K562 (cell line): ENCODE data around the gene DBNDD1. TPM values are rescaled to one million over a fixed set of nuclear protein-coding genes. Genes with fewer than 3 reads are reported as not detected.

ENCODE experiments used
- ARID2 ChIP-seq: fragments of 450-650 bp; IDR thresholded peaks from 2 replicates; pipeline ENCODE4 v1.6.1; 2017; ENCODE audit warnings: antibody characterized with exemption, mild to moderate bottlenecking
- COPS2 ChIP-seq: fragments of 450-650 bp; conservative IDR thresholded peaks from 2 replicates; pipeline ENCODE4 v1.6.1; 2016; ENCODE audit warnings: mild to moderate bottlenecking, moderate library complexity
- EP300 ChIP-seq: IDR thresholded peaks from 2 replicates; pipeline ENCODE4 v1.6.1; 2012; ENCODE audit warnings: low read length, improper control_type of control experiment
- EZH2 ChIP-seq: IDR thresholded peaks from 2 replicates; pipeline ENCODE4 v1.6.1; 2012; ENCODE audit warnings: low read depth, mild to moderate bottlenecking, inconsistent platforms, low read length, borderline replicate concordance
- GTF2A2 ChIP-seq: IDR thresholded peaks from 2 replicates; pipeline ENCODE4 v1.6.1; 2016; ENCODE audit warnings: mild to moderate bottlenecking, missing genetic modification characterization, missing compliant biosample characterization
- HDAC8 ChIP-seq: fragments of 450-650 bp; IDR thresholded peaks from 2 replicates; pipeline ENCODE4 v1.6.1; 2016; ENCODE audit warnings: mild to moderate bottlenecking, missing genetic modification characterization, moderate library complexity, missing compliant biosample characterization
- HNRNPK ChIP-seq: fragments of 200-400 bp; formaldehyde crosslinking; IDR thresholded peaks from one replicate; pipeline ENCODE4 v1.6.1; 2018; ENCODE audit warnings: mild to moderate bottlenecking, low read depth, low read length; ENCODE audit not compliant: poor library complexity, severe bottlenecking
- KHSRP ChIP-seq: fragments of 450-650 bp; IDR thresholded peaks from 2 replicates; pipeline ENCODE4 v1.6.1; 2017
- MAZ ChIP-seq, 2 experiments: fragments of 450-650 bp in 1 of 2; sonication (generic) in 1 of 2; formaldehyde crosslinking; IDR thresholded peaks in 1 of 2; conservative IDR thresholded peaks in 1 of 2; 2 replicates each; pipeline versions ENCODE4 v1.4.0 to v1.5.0; 2020; ENCODE audit warnings: mild to moderate bottlenecking in 1 of 2, missing genetic modification reagents in 1 of 2
- PHF8 ChIP-seq: fragments of 200-600 bp; sonication (generic); IDR thresholded peaks from 2 replicates; pipeline ENCODE4 v1.6.1; 2012; ENCODE audit warnings: mixed run types, mild to moderate bottlenecking, inconsistent platforms, low read length, moderate library complexity, borderline replicate concordance
- SP1 ChIP-seq: sonication (generic); formaldehyde crosslinking; IDR thresholded peaks from 2 replicates; pipeline ENCODE4 v1.8.1; 2022; ENCODE audit warnings: mild to moderate bottlenecking, missing genetic modification reagents
- SPI1 ChIP-seq: IDR thresholded peaks from 2 replicates; pipeline ENCODE4 v1.6.1; 2011; ENCODE audit warnings: low read depth, low read length, control low read depth, borderline replicate concordance
- SUPT5H ChIP-seq: fragments of 450-650 bp; IDR thresholded peaks from 2 replicates; pipeline ENCODE4 v1.6.1; 2016
- ZBTB33 ChIP-seq: sonication (generic); formaldehyde crosslinking; IDR thresholded peaks from 2 replicates; pipeline ENCODE4 v1.8.1; 2023; ENCODE audit warnings: mild to moderate bottlenecking, missing genetic modification reagents
- ZFP1 ChIP-seq: fragments of 450-650 bp; formaldehyde crosslinking; IDR thresholded peaks from 2 replicates; pipeline ENCODE4 v1.4.0; 2020; ENCODE audit warnings: mild to moderate bottlenecking, mixed read lengths
- ZNF668 ChIP-seq: fragments of 250-450 bp; sonication (Bioruptor Pico); IDR thresholded peaks from 2 replicates; pipeline ENCODE4 v1.8.0; 2022; ENCODE audit warnings: mild to moderate bottlenecking, inconsistent platforms
- ZNF696 ChIP-seq: fragments of 250-450 bp; sonication (Bioruptor Pico); conservative IDR thresholded peaks from 2 replicates; pipeline ENCODE4 v1.4.0; 2020; ENCODE audit warnings: mild to moderate bottlenecking, moderate library complexity
- polyA plus RNA-seq, 8 experiments: library from polyadenylated mRNA; depleted of rRNA in 4 of 8; stranded (reverse) in 5 of 8; unstranded in 3 of 8; fragments of >200 nt; fragmentation: Nextera tagmentation in 2 of 8; fragmentation: Illumina TruSeq in 1 of 8; extraction: Ambion mirVana in 2 of 8; extraction: Trizol in 1 of 8; gene quantifications; 2 replicates each; pipeline versions ENCODE4 v1.2.1 to v1.2.3, GENCODE V29; 2011 to 2014; ENCODE audit warnings: inconsistent platforms in 1 of 8, missing spikeins in 1 of 8
- total RNA-seq, 7 experiments: library from RNA; depleted of rRNA in 6 of 7; stranded (reverse); fragments of >200 nt in 6 of 7; fragmentation: Illumina TruSeq in 2 of 7; extraction: Trizol in 2 of 7; gene quantifications; 2 replicates each; pipeline versions ENCODE4 v1.2.1 to v1.2.3, GENCODE V29; 2011 to 2021; ENCODE audit warnings: low replicate concordance in 1 of 7
- TF ChIP-seq, protein P1 (sequence below): fragments of 450-650 bp; IDR thresholded peaks from 2 replicates; pipeline ENCODE4 v1.6.1; 2018; ENCODE audit not compliant: partially characterized antibody
- TF ChIP-seq, protein P2 (sequence below): fragments of 250-450 bp; sonication (Bioruptor Pico); IDR thresholded peaks from 2 replicates; pipeline ENCODE4 v1.4.0; 2020; ENCODE audit warnings: mild to moderate bottlenecking

The DBNDD1 gene
- total and polyA plus RNA-seq, 9 of the 15 experiments (the other 6 are each of a cell fraction or from before 2014, with no cell fraction given), result 0.55 to 13.0 (median 5.8) TPM

DNA sequence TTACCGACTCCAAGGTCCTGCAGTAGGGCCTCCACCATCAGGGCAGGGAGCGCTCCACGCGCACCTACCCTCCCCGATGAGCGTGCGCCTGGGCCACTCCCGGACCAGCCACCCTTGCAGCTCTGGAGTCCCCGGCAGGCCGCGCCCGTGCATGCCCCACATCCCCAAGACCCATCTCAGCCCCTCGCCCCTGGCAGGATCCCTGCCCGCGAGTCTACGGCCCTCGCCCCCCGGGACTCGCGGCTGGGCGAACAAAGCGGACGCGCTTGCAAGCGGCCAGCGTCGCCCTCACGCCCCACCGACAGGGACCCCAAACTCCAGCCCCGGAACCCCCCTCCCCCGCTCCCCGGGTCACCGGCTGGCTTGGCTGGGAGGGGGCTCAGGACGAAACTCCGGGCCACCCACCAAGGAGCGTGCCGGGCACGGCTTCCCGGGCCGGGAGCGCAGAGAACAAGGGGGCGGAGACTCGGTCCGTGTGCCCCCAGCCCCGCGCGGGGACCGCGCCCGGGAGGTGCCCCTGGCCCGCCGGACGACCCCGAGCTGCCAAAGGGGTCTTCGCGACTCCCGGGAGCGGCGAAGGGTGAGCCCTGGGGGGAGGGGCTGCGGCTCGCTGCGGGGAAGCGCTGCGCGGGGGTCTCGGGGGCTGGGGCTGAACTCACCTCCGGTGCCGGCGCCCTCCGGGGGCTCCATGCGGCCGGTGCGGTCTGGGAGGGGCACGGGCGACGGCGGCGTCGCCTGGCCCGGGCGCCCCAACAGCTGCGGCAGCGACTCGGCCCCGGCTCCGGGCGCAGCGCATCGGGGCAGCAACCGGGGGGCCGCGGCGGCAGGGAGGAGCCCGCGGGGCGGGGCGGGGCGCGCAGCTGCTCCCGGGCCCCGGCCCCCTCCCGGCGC lies at the start of gene DBNDD1 (continued):
- no peak for TF ChIP-seq ZNF696 (CRISPR knock-in tag)
- peak; percentile 25; the same call in 1 of the 2 replicates for TF ChIP-seq PHF8
- no peak for TF ChIP-seq MAZ (CRISPR knock-in tag; conservative IDR thresholded peaks at IDR 0.05 in 1 of 2, IDR thresholded peaks at IDR 0.05 in 1 of 2)
- no peak for TF ChIP-seq ZNF668 (CRISPR knock-in tag)
- no peak for TF ChIP-seq EP300
- no peak for TF ChIP-seq SUPT5H
- no peak for TF ChIP-seq ARID2
- TF ChIP-seq ZBTB33 (CRISPR knock-in tag), result peak; percentile 80; the same call in 1 of the 2 replicates
- no peak for TF ChIP-seq HNRNPK
- no peak for TF ChIP-seq COPS2
- TF ChIP-seq, protein P1, sequence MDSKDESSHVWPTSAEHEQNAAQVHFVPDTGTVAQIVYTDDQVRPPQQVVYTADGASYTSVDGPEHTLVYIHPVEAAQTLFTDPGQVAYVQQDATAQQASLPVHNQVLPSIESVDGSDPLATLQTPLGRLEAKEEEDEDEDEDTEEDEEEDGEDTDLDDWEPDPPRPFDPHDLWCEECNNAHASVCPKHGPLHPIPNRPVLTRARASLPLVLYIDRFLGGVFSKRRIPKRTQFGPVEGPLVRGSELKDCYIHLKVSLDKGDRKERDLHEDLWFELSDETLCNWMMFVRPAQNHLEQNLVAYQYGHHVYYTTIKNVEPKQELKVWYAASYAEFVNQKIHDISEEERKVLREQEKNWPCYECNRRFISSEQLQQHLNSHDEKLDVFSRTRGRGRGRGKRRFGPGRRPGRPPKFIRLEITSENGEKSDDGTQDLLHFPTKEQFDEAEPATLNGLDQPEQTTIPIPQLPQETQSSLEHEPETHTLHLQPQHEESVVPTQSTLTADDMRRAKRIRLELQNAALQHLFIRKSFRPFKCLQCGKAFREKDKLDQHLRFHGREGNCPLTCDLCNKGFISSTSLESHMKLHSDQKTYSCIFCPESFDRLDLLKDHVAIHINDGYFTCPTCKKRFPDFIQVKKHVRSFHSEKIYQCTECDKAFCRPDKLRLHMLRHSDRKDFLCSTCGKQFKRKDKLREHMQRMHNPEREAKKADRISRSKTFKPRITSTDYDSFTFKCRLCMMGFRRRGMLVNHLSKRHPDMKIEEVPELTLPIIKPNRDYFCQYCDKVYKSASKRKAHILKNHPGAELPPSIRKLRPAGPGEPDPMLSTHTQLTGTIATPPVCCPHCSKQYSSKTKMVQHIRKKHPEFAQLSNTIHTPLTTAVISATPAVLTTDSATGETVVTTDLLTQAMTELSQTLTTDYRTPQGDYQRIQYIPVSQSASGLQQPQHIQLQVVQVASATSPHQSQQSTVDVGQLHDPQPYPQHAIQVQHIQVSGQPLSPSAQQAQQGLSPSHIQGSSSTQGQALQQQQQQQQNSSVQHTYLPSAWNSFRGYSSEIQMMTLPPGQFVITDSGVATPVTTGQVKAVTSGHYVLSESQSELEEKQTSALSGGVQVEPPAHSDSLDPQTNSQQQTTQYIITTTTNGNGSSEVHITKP, result no peak
- no peak for TF ChIP-seq KHSRP
- TF ChIP-seq, protein P2, sequence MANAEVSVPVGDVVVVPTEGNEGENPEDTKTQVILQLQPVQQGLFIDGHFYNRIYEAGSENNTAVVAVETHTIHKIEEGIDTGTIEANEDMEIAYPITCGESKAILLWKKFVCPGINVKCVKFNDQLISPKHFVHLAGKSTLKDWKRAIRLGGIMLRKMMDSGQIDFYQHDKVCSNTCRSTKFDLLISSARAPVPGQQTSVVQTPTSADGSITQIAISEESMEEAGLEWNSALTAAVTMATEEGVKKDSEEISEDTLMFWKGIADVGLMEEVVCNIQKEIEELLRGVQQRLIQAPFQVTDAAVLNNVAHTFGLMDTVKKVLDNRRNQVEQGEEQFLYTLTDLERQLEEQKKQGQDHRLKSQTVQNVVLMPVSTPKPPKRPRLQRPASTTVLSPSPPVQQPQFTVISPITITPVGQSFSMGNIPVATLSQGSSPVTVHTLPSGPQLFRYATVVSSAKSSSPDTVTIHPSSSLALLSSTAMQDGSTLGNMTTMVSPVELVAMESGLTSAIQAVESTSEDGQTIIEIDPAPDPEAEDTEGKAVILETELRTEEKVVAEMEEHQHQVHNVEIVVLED (CRISPR knock-in tag), result no peak
- no peak for TF ChIP-seq EZH2
- no peak for TF ChIP-seq HDAC8 (tag)
- no peak for TF ChIP-seq ZFP1 (CRISPR knock-in tag)
- TF ChIP-seq GTF2A2 (tag), result no peak
- no peak for TF ChIP-seq SPI1
- 0 out of 2 replicates have a peak, but pooled peaks have one; percentile 23 for TF ChIP-seq SP1
